Stimulated activated CD8-positive, alpha-beta memory T cell treated with anti-CD3 and anti-CD28 coated beads, Interleukin-4, amount 100 ng/mL, for 24 hours (primary cell): Measurements from ENCODE around the gene SNX32.

Experiments used
- DNase-seq: peaks from one replicate; pipeline ENCODE4 v3.0.0-alpha.2; 2020; ENCODE audit warnings: low read depth

The SNX32 gene

GRCh38 chr11:65857500-65857852, 23.7 kb downstream of the SNX32 start:
- no peak for DNase-seq

- peak; percentile 95 for DNase-seq
These were observed 24.3 kb downstream of the SNX32 start, which contains the start of gene CFL1 for GRCh38 chr11:65857853-65858680. TSS of gene CFL1 (minus strand) at chr11:65858180. CDS start at chr11:65858099, 81 bp downstream.

- DNase-seq = no peak
These were observed 24.9 kb downstream of the SNX32 start for GRCh38 chr11:65858681-65859087.

GRCh38 chr11:65859095-65859811, 25.5 kb downstream of the SNX32 start:
- peak; percentile 97 for DNase-seq

DNA sequence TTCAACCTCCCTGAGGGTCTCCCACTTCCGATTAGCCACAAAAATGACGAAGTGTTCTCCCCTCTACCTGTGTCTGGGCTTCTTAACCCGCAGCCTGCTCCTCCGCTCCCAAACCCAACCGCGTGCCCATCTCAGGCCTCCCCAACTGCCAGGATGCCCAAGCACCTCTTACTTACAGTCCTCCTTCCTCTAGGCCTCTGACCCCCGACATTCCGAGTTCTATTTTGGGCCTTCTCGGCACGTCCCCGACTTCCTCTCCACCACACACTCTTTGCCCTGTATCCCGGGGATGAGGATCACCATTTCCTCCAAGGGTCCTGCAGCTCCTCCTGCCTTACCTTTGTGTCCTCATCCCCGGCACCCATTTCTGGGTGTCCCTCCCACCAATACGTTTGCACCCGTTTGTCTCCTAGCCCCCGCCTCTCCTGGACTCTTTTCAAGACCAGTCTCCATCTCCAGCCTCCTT, 26.1 kb downstream of the SNX32 start:
- DNase-seq = no peak

DNA sequence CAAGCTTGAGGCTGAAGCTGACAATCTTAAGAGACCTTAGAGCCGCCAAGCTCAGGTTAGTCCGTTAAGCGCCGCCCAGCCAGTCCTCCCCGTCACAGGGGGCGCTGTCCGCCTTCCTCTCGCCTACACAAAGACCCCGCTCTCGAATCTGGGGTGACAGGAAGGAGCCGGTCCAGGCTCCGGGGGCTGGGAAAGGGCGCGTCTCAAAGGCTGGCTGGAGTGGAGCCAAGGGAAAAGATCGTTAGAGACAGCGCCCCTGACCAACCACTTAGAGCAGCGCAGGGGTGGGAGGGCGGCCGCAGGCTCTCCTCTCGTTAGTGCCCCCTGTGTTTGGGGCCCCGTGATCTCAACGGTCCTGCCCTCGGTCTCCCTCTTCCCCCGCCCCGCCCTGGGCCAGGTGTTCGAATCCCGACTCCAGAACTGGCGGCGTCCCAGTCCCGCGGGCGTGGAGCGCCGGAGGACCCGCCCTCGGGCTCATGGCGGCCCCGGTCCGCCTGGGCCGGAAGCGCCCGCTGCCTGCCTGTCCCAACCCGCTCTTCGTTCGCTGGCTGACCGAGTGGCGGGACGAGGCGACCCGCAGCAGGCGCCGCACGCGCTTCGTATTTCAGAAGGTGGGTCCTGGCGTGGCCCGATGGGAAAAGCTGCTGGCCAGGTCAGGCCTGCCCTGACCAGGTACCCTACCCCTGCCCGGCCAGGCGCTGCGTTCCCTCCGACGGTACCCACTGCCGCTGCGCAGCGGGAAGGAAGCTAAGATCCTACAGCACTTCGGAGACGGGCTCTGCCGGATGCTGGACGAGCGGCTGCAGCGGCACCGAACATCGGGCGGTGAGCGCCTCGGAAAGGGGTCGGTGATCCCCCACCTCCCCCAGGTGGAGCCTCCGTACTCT, 26.8 kb downstream of the SNX32 start, which contains the start of gene MUS81:
TSS of gene MUS81 (plus strand) at position 156 of the 887 bp plus-strand sequence. CDS start at position 477, 321 bp downstream.
- DNase-seq = peak; percentile 93

DNA sequence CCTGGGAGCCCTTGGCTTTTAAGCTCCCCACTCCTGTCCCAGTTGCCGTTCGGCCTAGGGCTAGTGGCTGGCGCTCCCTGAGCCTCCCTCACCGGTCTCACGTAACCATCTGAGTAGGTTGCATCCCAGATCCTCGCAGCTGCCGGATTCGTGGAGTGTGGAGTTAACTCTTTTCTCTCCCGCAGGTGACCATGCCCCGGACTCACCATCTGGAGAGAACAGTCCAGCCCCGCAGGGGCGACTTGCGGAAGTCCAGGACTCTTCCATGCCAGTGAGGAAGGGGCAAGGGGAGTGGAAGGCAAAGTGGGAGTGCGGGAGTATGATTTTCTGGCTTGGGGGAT, 27.4 kb downstream of the SNX32 start:
- no peak for DNase-seq

DNA sequence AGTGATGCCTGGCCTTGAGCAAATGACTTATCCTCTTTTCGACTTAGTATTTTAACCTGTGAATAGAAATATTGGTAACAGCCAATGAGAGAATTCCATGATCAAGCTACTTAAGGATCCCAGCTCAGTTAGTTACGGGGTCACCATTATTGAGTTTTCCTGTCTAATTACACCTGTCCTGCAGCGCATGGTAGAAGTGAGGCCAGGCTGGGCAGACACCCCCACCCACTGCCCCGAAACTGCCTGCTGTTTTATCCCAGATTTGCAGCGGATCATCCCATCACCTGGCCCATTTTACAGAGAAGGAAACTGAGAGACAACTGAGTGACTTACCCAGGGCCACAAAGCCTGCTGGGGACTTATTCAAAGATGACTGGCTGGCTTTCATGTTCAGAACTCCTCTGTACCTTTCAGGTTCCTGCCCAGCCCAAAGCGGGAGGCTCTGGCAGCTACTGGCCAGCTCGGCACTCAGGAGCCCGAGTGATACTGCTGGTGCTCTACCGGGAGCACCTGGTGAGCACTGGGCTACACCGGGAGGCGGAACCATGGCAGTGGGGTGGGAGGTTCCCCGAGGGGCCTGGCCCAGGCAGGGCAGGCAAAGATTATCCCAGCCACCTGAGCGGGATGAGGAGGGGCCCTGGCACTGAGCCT, 27.9 kb downstream of the SNX32 start:
- DNase-seq = no peak

DNA sequence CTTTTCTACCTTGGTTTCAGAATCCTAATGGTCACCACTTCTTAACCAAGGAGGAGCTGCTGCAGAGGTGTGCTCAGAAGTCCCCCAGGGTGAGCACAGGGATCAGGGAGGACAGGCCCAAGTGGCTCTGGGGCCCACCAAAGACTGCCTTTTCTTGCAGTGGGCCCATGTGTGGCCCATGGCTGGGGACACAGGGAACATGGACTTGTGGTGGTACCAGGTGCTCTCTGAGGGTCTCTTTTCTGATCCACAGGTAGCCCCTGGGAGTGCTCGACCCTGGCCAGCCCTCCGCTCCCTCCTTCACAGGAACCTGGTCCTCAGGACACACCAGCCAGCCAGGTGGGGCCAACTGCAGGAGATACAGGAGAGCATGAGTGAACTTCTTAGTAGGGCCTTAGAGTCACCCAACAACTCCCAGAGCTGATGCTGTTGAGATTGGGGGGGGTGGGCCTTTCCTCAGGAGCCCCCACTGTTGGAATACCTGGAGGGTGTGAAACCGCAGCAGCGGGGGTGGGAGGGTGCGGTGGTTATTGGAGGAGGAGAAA, 28.5 kb downstream of the SNX32 start:
- no peak for DNase-seq

- DNase-seq = no peak
These were observed 29.5 kb downstream of the SNX32 start for GRCh38 chr11:65862941-65863888.

GRCh38 chr11:65863889-65864705, 30.3 kb downstream of the SNX32 start:
- no peak for DNase-seq

DNA sequence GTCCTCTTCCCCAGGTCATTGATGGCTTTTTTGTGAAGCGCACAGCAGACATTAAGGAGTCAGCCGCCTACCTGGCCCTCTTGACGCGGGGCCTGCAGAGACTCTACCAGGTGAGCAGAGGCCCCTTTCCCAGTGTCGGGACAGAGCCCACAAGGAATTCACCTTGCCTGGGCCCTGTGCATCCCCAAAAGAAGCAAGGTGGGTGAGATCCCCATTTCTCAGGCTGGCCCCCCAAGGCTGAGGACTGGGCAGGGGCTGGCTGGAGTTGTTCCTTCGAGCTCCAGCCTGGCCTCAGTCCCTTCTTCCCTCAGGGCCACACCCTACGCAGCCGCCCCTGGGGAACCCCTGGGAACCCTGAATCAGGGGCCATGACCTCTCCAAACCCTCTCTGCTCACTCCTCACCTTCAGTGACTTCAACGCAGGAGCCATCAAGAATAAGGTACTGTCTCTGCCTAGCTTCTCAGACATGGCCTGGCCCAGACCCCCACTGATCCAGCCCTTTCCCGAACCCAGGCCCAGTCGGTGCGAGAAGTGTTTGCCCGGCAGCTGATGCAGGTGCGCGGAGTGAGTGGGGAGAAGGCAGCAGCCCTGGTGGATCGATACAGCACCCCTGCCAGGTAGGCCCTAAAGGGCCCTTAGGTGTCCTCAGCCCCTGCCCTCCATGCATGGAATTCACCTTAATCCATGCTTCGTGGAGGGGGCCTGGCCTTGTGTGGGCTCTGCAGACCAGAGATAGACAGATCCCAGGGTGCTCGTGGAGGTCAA, 31.1 kb downstream of the SNX32 start:
- DNase-seq = no peak

DNA sequence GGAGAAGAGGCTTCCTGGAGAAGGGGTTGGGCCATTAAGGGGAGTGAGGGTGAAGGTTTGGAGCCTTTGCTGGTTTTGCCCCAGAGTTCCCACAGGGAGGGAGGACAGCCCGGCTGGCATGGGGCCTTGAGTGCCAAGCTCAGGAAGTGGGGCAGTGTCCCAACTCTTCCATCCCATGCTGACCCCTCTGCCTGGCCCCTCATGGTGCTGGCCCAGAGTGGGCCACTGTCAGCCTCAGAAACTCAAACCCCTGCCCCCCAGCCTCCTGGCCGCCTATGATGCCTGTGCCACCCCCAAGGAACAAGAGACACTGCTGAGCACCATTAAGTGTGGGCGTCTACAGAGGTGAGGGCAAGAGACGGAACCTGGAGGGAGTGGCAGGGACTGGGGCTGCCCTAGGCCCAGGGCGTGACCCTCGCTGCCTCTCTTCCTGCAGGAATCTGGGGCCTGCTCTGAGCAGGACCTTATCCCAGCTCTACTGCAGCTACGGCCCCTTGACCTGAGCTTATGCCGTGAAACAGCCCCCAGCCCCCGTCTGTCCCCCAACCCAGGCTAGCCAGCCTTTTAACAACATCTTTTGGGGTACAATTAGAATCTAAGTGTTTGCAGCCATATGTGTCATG, 31.9 kb downstream of the SNX32 start:
- DNase-seq = no peak

GRCh38 chr11:65866509-65867283, 32.9 kb downstream of the SNX32 start:
- DNase-seq = no peak

GRCh38 chr11:65867284-65868071, 33.7 kb downstream of the SNX32 start:
- peak; percentile 24 for DNase-seq

- DNase-seq = no peak
These were observed 34.4 kb downstream of the SNX32 start for GRCh38 chr11:65868076-65868667.
